GM18907 (cell line): ENCODE measurements around the gene PLA1A.

Experiments
- ATAC-seq: cut with Tn5 transposase; IDR thresholded peaks from one replicate; pipeline ENCODE4 v1.9.1; 2021; ENCODE audit warnings: mild to moderate bottlenecking, moderate library complexity; ENCODE audit not compliant: unreplicated experiment

PLA1A gene

GRCh38 chr3:119636891-119637611 lies 39.4 kb downstream of the PLA1A start:
- no peak for ATAC-seq

- peak; percentile 44 for ATAC-seq
Measured at GRCh38 chr3:119637679-119638477, 40.2 kb downstream of the PLA1A start.

GRCh38 chr3:119639494-119640350 lies 42.0 kb downstream of the PLA1A start:
- ATAC-seq = no peak

- ATAC-seq = no peak
Measured at GRCh38 chr3:119641416-119641815, 43.7 kb downstream of the PLA1A start.

- ATAC-seq = no peak
Measured at GRCh38 chr3:119642746-119643473, 45.2 kb downstream of the PLA1A start.

GRCh38 chr3:119643528-119643927 lies 45.8 kb downstream of the PLA1A start:
- ATAC-seq = no peak

GRCh38 chr3:119644481-119644880 lies 46.8 kb downstream of the PLA1A start:
- no peak for ATAC-seq

GRCh38 chr3:119645813-119646212 lies 48.1 kb downstream of the PLA1A start:
- no peak for ATAC-seq

GRCh38 chr3:119647171-119647570 lies 49.5 kb downstream of the PLA1A start:
- ATAC-seq = no peak

- ATAC-seq = no peak
Measured at GRCh38 chr3:119647843-119648575, 50.3 kb downstream of the PLA1A start.

- no peak for ATAC-seq
Measured at GRCh38 chr3:119649761-119650160, 52.1 kb downstream of the PLA1A start.

- no peak for ATAC-seq
Measured at GRCh38 chr3:119652306-119653033, 54.8 kb downstream of the PLA1A start.

GRCh38 chr3:119653876-119654275 lies 56.2 kb downstream of the PLA1A start:
- ATAC-seq = no peak

- no peak for ATAC-seq
Measured at GRCh38 chr3:119657887-119658702, 60.4 kb downstream of the PLA1A start.

- ATAC-seq = no peak
Measured at GRCh38 chr3:119658994-119659393, 61.3 kb downstream of the PLA1A start.

GRCh38 chr3:119659606-119660291 lies 62.1 kb downstream of the PLA1A start:
- no peak for ATAC-seq

- no peak for ATAC-seq
Measured at GRCh38 chr3:119660474-119661440, 63.1 kb downstream of the PLA1A start, which contains the start of gene POPDC2. POPDC2 (minus strand) TSS chr3:119660589; CDS start chr3:119660423, 166 bp downstream.
